Measurements from ENCODE around the gene XYLB.

Gene XYLB

GRCh38 chr3:38364721-38365400 is 18.3 kb downstream of the XYLB start:
- DNase-seq (ENCODE audit: low spot score): no peak

GRCh38 chr3:38365469-38366062 is 19.0 kb downstream of the XYLB start:
- DNase-seq (ENCODE audit: low spot score): no peak

DNA sequence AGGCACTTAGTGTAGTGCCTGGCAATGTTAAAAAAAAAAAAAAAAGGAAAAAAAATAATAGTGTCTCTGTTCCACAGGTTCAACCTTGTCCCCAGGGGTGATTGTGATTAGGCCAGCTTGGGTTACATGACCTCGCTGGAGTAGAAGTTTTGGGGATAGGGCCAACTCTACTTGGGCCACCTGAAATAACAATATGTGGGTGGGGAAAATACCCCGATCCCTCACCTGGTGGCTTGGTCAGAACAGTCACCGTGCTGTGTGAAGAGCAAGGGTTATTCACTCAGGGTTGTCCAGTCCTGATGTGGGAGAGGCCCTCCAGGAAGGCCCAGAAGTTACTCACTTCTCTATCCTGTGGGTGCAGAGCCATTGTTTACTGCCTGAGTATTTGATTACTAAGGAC is 19.5 kb downstream of the XYLB start:
- DNase-seq (ENCODE audit: low spot score): no peak

DNA sequence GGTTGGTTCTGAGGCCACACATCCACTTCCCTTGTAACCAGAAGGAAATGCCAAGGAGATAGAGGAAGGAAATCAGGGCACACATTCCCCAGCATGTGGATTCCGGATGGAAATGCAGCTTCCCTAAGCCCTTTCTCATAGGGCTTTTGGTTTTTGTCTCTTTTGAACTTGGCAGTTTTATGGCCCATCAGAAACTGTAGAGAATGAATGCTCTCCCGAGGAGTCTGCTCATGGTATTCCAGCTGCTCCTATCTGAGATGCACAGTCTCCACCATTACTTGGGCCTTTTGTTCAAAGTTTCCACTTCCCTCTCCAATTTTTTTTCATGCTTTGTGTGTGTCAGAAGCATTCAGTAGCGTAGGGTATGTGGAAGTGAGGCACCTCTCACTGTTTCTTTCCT is 21.2 kb downstream of the XYLB start:
- DNase-seq (ENCODE audit: low spot score): no peak

GRCh38 chr3:38368238-38368637 is 21.7 kb downstream of the XYLB start:
- no peak for DNase-seq (ENCODE audit: low spot score)

GRCh38 chr3:38369186-38369585 is 22.6 kb downstream of the XYLB start:
- no peak for DNase-seq (ENCODE audit: low spot score)

- DNase-seq (ENCODE audit: low spot score): no peak
Measured at GRCh38 chr3:38370149-38370548, 23.6 kb downstream of the XYLB start.

GRCh38 chr3:38370861-38371260 is 24.3 kb downstream of the XYLB start:
- no peak for DNase-seq (ENCODE audit: low spot score)

DNA sequence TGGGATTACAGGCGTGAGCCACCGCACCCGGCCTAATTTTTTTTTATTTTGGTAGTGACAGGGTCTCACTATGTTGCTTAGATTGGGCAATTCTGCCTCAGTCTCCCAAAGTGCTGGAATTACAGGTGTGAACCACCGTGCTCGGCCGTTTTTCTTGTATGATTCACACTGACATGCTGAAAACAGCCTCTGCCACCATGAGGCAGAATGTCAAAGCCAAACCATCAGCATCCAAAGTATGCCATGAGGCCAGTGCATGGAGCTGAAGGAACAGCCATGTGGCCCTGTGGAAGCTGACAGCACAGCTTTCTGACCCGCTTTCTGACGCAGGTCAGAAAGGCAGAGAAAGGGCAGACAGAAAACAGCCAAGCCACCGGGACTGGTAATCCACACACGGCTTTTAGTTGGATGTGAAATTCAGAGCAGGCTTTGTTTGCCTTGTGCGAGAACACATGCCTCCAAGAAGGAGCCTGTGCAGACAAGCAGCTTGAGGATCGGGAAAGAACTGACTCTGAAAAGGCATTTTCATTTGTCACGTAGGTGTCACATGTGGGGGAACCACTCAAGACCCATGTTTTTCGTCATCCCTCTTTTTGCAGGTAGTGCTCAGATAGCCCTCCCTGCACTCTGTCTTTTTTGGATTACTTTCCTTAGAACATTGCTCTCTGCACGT is 25.1 kb downstream of the XYLB start:
- no peak for DNase-seq (ENCODE audit: low spot score)

- DNase-seq (ENCODE audit: low spot score): no peak
Measured at GRCh38 chr3:38372214-38372601, 25.6 kb downstream of the XYLB start.

DNA sequence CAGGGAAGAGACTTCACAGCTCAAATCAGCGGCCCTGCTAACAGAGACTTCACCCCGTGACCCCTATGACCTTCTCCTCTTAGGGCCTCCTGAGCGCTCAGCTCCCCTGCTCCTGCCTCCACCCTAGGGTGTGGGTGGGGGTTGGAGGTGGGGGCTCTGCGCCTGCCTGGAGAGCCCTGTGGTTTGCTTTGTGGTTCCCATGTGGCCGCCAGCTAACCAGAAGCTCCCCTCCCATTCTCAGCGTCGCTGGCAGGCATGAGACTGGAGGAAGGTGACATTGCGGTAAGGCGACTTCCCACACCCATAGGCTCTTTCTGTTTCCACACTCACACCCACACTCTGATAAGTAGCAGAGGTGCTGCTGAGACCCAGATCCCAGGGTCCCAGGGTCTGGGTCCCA is 27.6 kb downstream of the XYLB start:
- DNase-seq (ENCODE audit: low spot score): no peak

GRCh38 chr3:38375072-38375471 is 28.5 kb downstream of the XYLB start:
- DNase-seq (ENCODE audit: low spot score): no peak

DNA sequence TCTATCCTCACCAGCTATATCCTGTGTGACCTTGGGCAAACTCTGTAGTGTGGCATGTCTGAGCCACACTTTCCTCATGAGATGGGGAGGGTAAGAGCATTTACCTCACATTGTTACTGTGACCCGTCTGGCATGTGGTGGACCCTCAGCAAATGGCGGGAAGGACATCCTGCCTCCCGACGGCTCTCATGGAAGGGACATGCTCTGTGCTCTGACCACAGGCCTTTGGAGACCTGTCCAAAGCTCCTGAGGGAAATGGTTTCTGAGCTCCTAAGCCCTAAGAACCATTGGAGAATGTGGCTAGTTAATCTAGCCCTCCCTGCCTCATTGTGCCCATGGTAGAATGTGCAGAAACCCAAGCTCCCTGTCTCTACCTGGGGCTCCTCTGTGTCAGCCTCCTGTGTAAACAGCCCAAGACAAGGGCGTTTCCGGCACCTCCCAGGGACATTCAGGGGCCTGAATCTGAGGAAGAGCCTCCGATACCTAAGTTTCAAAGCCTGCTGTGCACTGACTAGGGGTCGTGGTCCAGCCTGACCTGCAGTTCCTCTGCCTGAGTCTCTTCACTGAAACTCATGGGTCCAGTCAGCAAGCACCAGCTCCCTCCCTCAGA is 29.0 kb downstream of the XYLB start:
- DNase-seq (ENCODE audit: low spot score): no peak

GRCh38 chr3:38376098-38376816 is 29.7 kb downstream of the XYLB start:
- no peak for DNase-seq (ENCODE audit: low spot score)

DNA sequence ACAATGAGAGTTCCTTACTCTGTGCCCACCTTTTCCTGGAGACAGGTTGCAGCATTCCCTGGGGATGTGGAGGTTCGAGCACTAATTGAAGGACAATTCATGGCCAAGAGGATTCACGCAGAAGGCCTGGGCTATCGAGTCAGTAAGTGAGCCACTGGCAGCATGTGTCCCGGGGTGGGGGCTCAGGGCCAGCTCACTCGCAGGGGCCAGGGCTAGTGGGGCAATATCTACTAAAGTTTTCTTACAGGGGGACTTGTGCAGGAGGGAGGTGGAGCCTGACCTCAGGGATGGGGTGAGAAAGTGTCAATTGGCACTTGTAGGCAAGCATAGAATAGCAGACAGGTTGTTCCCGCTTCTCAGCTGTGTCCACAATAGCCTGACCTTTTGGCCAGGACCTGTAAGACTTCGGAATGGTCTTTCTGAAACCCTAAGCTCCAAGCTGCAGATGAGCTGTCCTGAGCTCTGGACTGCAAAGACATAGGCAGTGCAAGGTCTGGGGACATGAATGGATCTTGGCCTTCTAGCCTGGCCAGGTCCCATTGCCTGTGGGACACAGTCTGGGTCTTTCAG is 32.7 kb downstream of the XYLB start:
- DNase-seq (ENCODE audit: low spot score): no peak

DNA sequence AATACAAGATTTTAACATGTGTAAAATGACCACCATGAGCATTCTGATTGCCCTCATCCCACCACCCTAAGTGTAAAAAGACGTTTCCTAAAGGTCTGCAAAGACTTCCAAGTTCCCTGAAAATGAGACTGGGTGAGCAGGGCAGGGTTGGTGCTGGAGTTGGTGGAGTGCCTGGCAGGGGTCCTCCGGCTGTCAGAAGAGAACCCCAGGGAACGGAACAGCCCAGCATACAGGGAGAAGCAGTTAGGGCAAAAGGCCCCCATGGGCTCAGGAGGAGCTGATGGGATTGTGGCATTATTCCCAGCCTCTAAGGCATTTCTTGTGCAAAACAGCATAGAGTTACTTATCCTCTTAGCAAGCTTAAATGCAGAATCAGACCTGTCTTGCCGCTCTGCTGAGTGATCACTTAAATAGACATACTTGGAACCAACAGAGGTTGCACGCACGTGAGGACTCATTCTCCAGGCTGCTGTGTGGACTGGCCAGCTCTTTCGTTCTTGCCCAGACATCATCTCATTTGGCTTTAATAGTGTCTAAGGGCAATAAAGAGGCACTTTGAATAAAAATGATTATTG is 36.0 kb downstream of the XYLB start:
- no peak for DNase-seq (ENCODE audit: low spot score)

- no peak for DNase-seq (ENCODE audit: low spot score)
Measured at GRCh38 chr3:38383156-38383875, 36.7 kb downstream of the XYLB start.

- DNase-seq (ENCODE audit: low spot score): no peak
Measured at GRCh38 chr3:38386992-38387750, 40.6 kb downstream of the XYLB start.

GRCh38 chr3:38387862-38388261 is 41.3 kb downstream of the XYLB start:
- DNase-seq (ENCODE audit: low spot score): no peak

DNA sequence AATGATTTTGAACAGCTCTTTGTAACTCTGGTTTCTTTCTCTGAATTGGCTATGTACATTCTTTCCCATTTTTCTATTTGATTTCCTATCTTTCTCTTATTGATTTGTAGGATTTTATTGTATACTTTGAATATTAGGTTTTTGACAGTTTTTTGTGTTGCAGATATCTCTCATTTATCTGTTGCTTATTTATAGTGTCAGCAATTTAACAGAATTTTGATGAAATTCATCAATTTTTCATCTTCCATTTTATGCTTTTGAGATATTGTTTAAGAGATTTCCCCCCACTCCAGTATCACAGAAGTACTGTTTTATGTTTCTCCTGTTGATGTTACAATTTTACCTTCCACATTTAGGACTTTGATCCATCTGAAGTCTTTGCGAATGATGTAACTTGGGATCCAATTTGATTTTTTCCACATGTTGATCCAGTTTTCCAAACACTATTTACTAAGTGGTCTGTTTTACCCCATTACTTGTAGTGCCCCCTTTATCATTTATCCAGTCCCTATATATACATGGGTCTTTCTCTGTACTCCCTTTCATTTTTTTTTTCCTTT is 46.1 kb downstream of the XYLB start:
- no peak for DNase-seq (ENCODE audit: low spot score)
